ENCODE results near the gene CSF1R. TPM values are rescaled to one million over a fixed set of nuclear protein-coding genes. Genes with fewer than 3 reads are reported as not detected.

Gene CSF1R
- total and polyA plus RNA-seq, 2 donors from 2014 or later: 7.5 to 55.8 TPM

GRCh38 chr5:150016537-150016936 is 69.8 kb downstream of the CSF1R start:
- Histone ChIP-seq H3K27ac (ENCODE audit: low read depth in 2 of 2, low read length in 2 of 2) (no peak overlapping the region), H3K4me1 (ENCODE audit: control insufficient read depth in 2 of 3, insufficient read depth in 2 of 3, low read depth in 1 of 3, low read length in 3 of 3) (no peaks in the 10 kb centered on the region), H3K36me3 (ENCODE audit: control insufficient read depth in 2 of 3, insufficient read depth in 3 of 3, low read length in 3 of 3) (peaks cover 21 to 67% (median 42%) of the 10 kb centered on the region in 3 donors), H3K27me3 (ENCODE audit: control insufficient read depth, insufficient read depth, low read length) (no peaks in the 10 kb centered on the region), H3K9ac (ENCODE audit: low read length in 3 of 3) (no peak overlapping the region), H3K4me3 (ENCODE audit: low read length in 3 of 3) (no peak overlapping the region), H3K9me3 (ENCODE audit: control insufficient read depth in 2 of 3, insufficient read depth in 1 of 3, low read length in 3 of 3) (no peaks in the 10 kb centered on the region)
- TF ChIP-seq CTCF (IDR thresholded peaks at IDR 0.05; ENCODE audit: borderline replicate concordance, extremely low read depth, insufficient read depth): no peak
- DNase-seq (no peak), FAIRE-seq (no peak)
- intact Hi-C loops (cut with DNase I): no loop called here

- H3K27ac ChIP-seq (ENCODE audit: low read depth in 2 of 2, low read length in 2 of 2): no peak overlapping the region
- no peak for DNase-seq
- intact Hi-C loops (cut with DNase I): no loop called here
- H3K4me1 ChIP-seq (ENCODE audit: control insufficient read depth in 2 of 3, insufficient read depth in 2 of 3, low read depth in 1 of 3, low read length in 3 of 3): no peaks in the 10 kb centered on the region
- no peak overlapping the region for H3K4me3 ChIP-seq (ENCODE audit: low read length in 3 of 3)
- H3K9me3 ChIP-seq (ENCODE audit: control insufficient read depth in 2 of 3, insufficient read depth in 1 of 3, low read length in 3 of 3): no peaks in the 10 kb centered on the region
- no peak for TF ChIP-seq CTCF (IDR thresholded peaks at IDR 0.05; ENCODE audit: borderline replicate concordance, extremely low read depth, insufficient read depth)
- no peak for FAIRE-seq
- H3K9ac ChIP-seq (ENCODE audit: low read length in 3 of 3): no peak overlapping the region
- H3K27me3 ChIP-seq (ENCODE audit: control insufficient read depth, insufficient read depth, low read length): no peaks in the 10 kb centered on the region
- H3K36me3 ChIP-seq (ENCODE audit: control insufficient read depth in 2 of 3, insufficient read depth in 3 of 3, low read length in 3 of 3): peaks cover 21 to 77% (median 47%) of the 10 kb centered on the region in 3 donors
These were observed 70.9 kb downstream of the CSF1R start for GRCh38 chr5:150015415-150015814.

- Histone ChIP-seq H3K4me3 (ENCODE audit: low read length in 3 of 3) (no peak overlapping the region), H3K9ac (ENCODE audit: low read length in 3 of 3) (no peak overlapping the region), H3K9me3 (ENCODE audit: control insufficient read depth in 2 of 3, insufficient read depth in 1 of 3, low read length in 3 of 3) (no peaks in the 10 kb centered on the region), H3K27ac (ENCODE audit: low read depth in 2 of 2, low read length in 2 of 2) (no peak overlapping the region), H3K27me3 (ENCODE audit: control insufficient read depth, insufficient read depth, low read length) (no peaks in the 10 kb centered on the region), H3K36me3 (ENCODE audit: control insufficient read depth in 2 of 3, insufficient read depth in 3 of 3, low read length in 3 of 3) (peaks cover 21 to 85% (median 50%) of the 10 kb centered on the region in 3 donors), H3K4me1 (ENCODE audit: control insufficient read depth in 2 of 3, insufficient read depth in 2 of 3, low read depth in 1 of 3, low read length in 3 of 3) (no peaks in the 10 kb centered on the region)
- no peak for DNase-seq
- no peak for FAIRE-seq
- intact Hi-C loops (cut with DNase I): no loop called here
- no peak for TF ChIP-seq CTCF (IDR thresholded peaks at IDR 0.05; ENCODE audit: borderline replicate concordance, extremely low read depth, insufficient read depth)
These were observed 71.9 kb downstream of the CSF1R start for GRCh38 chr5:150014456-150014855.

GRCh38 chr5:150013931-150014330 is 72.4 kb downstream of the CSF1R start:
- H3K9me3 ChIP-seq (ENCODE audit: control insufficient read depth in 2 of 3, insufficient read depth in 1 of 3, low read length in 3 of 3): no peaks in the 10 kb centered on the region
- H3K27me3 ChIP-seq (ENCODE audit: control insufficient read depth, insufficient read depth, low read length): no peaks in the 10 kb centered on the region
- DNase-seq (no peak), FAIRE-seq (no peak)
- no peak overlapping the region for H3K9ac ChIP-seq (ENCODE audit: low read length in 3 of 3)
- peaks cover 17 to 81% (median 53%) of the 10 kb centered on the region in 3 donors for H3K36me3 ChIP-seq (ENCODE audit: control insufficient read depth in 2 of 3, insufficient read depth in 3 of 3, low read length in 3 of 3)
- no peak for TF ChIP-seq CTCF (IDR thresholded peaks at IDR 0.05; ENCODE audit: borderline replicate concordance, extremely low read depth, insufficient read depth)
- no peak overlapping the region for H3K27ac ChIP-seq (ENCODE audit: low read depth in 2 of 2, low read length in 2 of 2)
- no peak overlapping the region for H3K4me3 ChIP-seq (ENCODE audit: low read length in 3 of 3)
- intact Hi-C loops (cut with DNase I): no loop called here
- H3K4me1 ChIP-seq (ENCODE audit: control insufficient read depth in 2 of 3, insufficient read depth in 2 of 3, low read depth in 1 of 3, low read length in 3 of 3): no peaks in the 10 kb centered on the region

Data from kidney (tissue), 14 donors.